Common myeloid progenitor, CD34-positive (primary cell): Measurements from ENCODE around the gene CHCHD6.

ENCODE experiments used
- CTCF ChIA-PET: fragments of 350-600 bp; sonication (Branson Sonifier 250); formaldehyde crosslinking; loops from one replicate; lab custom pipeline; 2021; ENCODE audit warnings: antibody characterized with exemption; lab: Charles Lee
- POLR2A ChIA-PET: fragments of 350-600 bp; sonication (Branson Sonifier 250); formaldehyde crosslinking; loops from one replicate; lab custom pipeline; 2021; ENCODE audit warnings: antibody characterized with exemption; lab: Charles Lee
- DNase-seq, 3 donors: peaks; one replicate each; pipeline versions ENCODE4 v3.0.0 to v3.0.0-alpha.2; 2013
- H3K27ac ChIP-seq, 2 experiments: 1 replicate in 1 of 2; 2 replicates in 1 of 2; pipeline ENCODE4 v1.7.0; 2013; ENCODE audit warnings: inconsistent platforms in 2 of 2, low read length in 2 of 2, mild to moderate bottlenecking in 2 of 2, low read depth in 1 of 2, moderate library complexity in 1 of 2; ENCODE audit not compliant: severe bottlenecking in 2 of 2, insufficient read depth in 1 of 2, poor library complexity in 1 of 2
- H3K27me3 ChIP-seq, 5 experiments: replicated peaks in 2 of 5; 1 replicate in 3 of 5; 2 replicates in 2 of 5; pipeline versions ENCODE4 v1.6.1 to v1.7.0; 2013; ENCODE audit warnings: low read length in 4 of 5, mild to moderate bottlenecking in 2 of 5, moderate library complexity in 2 of 5, inconsistent platforms in 1 of 5; ENCODE audit not compliant: insufficient read depth in 5 of 5, control insufficient read depth in 4 of 5
- H3K36me3 ChIP-seq, 4 experiments: 1 replicate in 2 of 4; 2 replicates in 2 of 4; pipeline versions ENCODE4 v1.6.1 to v1.7.0; 2013; ENCODE audit warnings: low read length in 3 of 4, control low read depth in 1 of 4, mild to moderate bottlenecking in 1 of 4; ENCODE audit not compliant: control insufficient read depth in 4 of 4, insufficient read depth in 4 of 4
- H3K4me1 ChIP-seq, 4 experiments: 1 replicate in 3 of 4; 2 replicates in 1 of 4; pipeline versions ENCODE4 v1.6.1 to v1.7.1; 2013; ENCODE audit warnings: low read length in 3 of 4, mild to moderate bottlenecking in 3 of 4, control low read depth in 1 of 4, inconsistent platforms in 1 of 4, moderate library complexity in 1 of 4; ENCODE audit not compliant: control insufficient read depth in 4 of 4, insufficient read depth in 4 of 4; ENCODE audit errors: control extremely low read depth in 1 of 4
- H3K4me3 ChIP-seq, 7 experiments: 1 replicate in 4 of 7; 2 replicates in 3 of 7; pipeline versions ENCODE4 v1.5.1 to v1.7.0; 2013; ENCODE audit warnings: mild to moderate bottlenecking in 7 of 7, low read length in 6 of 7, moderate library complexity in 6 of 7, inconsistent platforms in 2 of 7, low read depth in 2 of 7, control low read depth in 1 of 7; ENCODE audit not compliant: insufficient read depth in 4 of 7, control insufficient read depth in 1 of 7; ENCODE audit errors: extremely low read depth in 1 of 7
- H3K9me3 ChIP-seq, 5 experiments: 1 replicate in 4 of 5; 2 replicates in 1 of 5; pipeline versions ENCODE4 v1.6.1 to v1.7.1; 2013; ENCODE audit warnings: low read length in 4 of 5, mild to moderate bottlenecking in 2 of 5, inconsistent platforms in 1 of 5, low read depth in 1 of 5, moderate library complexity in 1 of 5; ENCODE audit not compliant: control insufficient read depth in 4 of 5, insufficient read depth in 2 of 5; ENCODE audit errors: control extremely low read depth in 1 of 5
- WGBS: methylation state at CpG from one replicate; pipeline ENCODE4 v1.1.5; 2013; ENCODE audit not compliant: insufficient coverage; 5-methylcytosine and 5-hydroxymethylcytosine counted together

CHCHD6 gene

GRCh38 chr3:126749931-126750755 is 46.1 kb downstream of the CHCHD6 start:
- no peak overlapping the region for H3K4me3 ChIP-seq
- WGBS = 91% methylated on average over 7 of the region's 8 CpGs
- no peaks in the 10 kb centered on the region for H3K4me1 ChIP-seq
- no peak overlapping the region for H3K27ac ChIP-seq
- no peaks in the 10 kb centered on the region for H3K36me3 ChIP-seq
- peaks cover 0 to 10% (median 3%) of the 10 kb centered on the region in 5 experiments for H3K27me3 ChIP-seq
- CTCF ChIA-PET = interaction anchor here (1.2 to 2.4 kb wide), 4 partner anchors 13 to 796 kb away, joined by 3 to 9 read pairs (median 3); no protein-coding TSS in a partner anchor
- H3K9me3 ChIP-seq = no peaks in the 10 kb centered on the region
- no peak for DNase-seq
- POLR2A ChIA-PET = no interaction called here

- CTCF ChIA-PET = interaction anchor here (1.2 to 2.4 kb wide), 4 partner anchors 13 to 796 kb away, joined by 3 to 9 read pairs (median 4); no protein-coding TSS in a partner anchor
- H3K9me3 ChIP-seq = no peaks in the 10 kb centered on the region
- H3K27me3 ChIP-seq = peaks cover 0 to 10% (median 3%) of the 10 kb centered on the region in 5 experiments
- no peak overlapping the region for H3K4me3 ChIP-seq
- no peaks in the 10 kb centered on the region for H3K36me3 ChIP-seq
- 94% methylated on average over 2 of the region's 4 CpGs for WGBS
- DNase-seq = no peak
- POLR2A ChIA-PET = interaction anchor here (1.2 kb wide), 1 partner anchor 20 kb away, joined by 7 read pairs; no protein-coding TSS in a partner anchor
- no peak overlapping the region for H3K27ac ChIP-seq
- H3K4me1 ChIP-seq = no peaks in the 10 kb centered on the region
These were observed 46.7 kb downstream of the CHCHD6 start for GRCh38 chr3:126750756-126751121.

GRCh38 chr3:126751611-126752302 is 47.7 kb downstream of the CHCHD6 start:
- WGBS = 72% methylated on average over 5 of the region's 7 CpGs
- H3K36me3 ChIP-seq = no peaks in the 10 kb centered on the region
- POLR2A ChIA-PET = interaction anchor here (1.2 kb wide), 1 partner anchor 21 kb away, joined by 7 read pairs; no protein-coding TSS in a partner anchor
- H3K4me1 ChIP-seq = no peaks in the 10 kb centered on the region
- H3K9me3 ChIP-seq = no peaks in the 10 kb centered on the region
- H3K27me3 ChIP-seq = peaks cover 0 to 10% (median 3%) of the 10 kb centered on the region in 5 experiments
- H3K27ac ChIP-seq = no peak overlapping the region
- CTCF ChIA-PET = interaction anchor here (0.8 to 2.4 kb wide), 16 partner anchors 10 to 795 kb away, joined by 3 to 9 read pairs (median 4); partner anchors contain the start of gene PLXNA1
- no peak for DNase-seq
- no peak overlapping the region for H3K4me3 ChIP-seq

DNA sequence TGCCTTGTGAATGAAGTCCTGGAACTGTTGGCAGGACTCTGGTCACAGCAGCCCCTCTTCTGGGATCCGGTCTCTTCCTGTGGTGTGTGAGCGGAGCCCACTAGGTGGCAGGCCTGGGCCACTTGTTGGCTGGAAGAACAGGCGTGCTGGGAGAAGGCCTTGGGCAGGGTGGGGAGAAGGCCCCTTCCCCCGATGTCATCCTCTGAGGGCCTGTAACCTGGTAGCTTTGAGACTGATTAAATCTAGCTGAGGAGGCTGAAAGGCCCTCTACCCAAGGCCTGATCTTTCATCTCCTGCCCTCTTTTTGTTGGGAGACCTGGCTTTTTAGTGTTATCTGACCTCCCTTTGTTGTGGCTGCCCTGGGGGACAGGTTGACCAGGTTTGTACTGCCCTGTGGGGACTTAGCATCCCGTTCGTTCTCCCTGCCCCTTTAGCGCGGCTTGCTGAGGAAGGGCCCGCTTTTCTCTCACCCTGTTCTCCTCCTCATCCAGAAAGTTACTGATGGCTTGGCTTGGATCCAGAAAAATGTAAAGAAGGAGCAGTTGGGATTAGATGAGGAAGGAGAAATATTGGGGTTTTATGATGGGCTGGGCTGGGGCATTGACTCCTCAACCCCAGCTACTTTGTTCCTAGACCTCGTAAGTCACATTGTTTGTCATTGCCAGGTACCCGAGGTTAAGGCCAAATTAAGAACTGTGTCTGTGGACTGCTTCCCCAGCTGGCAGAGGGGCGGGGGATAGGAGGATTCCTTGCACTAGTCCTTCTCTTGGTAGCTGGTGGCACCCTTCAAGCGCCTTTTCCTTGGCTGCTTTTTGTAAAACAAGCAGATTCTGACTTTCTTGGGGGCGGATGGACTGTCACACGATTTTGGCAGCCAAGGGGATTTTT is 48.5 kb downstream of the CHCHD6 start:
- DNase-seq = peak; percentile 61 to 77 (median 70)
- Histone ChIP-seq H3K4me1 (no peaks in the 10 kb centered on the region), H3K36me3 (no peaks in the 10 kb centered on the region), H3K4me3 (no peak overlapping the region), H3K27me3 (peaks cover 0 to 10% (median 3%) of the 10 kb centered on the region in 5 experiments), H3K27ac (no peak overlapping the region), H3K9me3 (no peaks in the 10 kb centered on the region)
- ChIA-PET CTCF (interaction anchor here (0.6 to 2.4 kb wide), 18 partner anchors 11 to 795 kb away, joined by 3 to 9 read pairs (median 4); partner anchors contain the start of gene PLXNA1), POLR2A (no interaction called here)
- WGBS = 60% methylated on average over 10 of the region's 15 CpGs

GRCh38 chr3:126753191-126754160 is 49.4 kb downstream of the CHCHD6 start:
- Histone ChIP-seq H3K36me3 (no peaks in the 10 kb centered on the region), H3K9me3 (no peaks in the 10 kb centered on the region), H3K27me3 (peaks cover 0 to 10% (median 3%) of the 10 kb centered on the region in 5 experiments), H3K27ac (no peak overlapping the region), H3K4me3 (no peak overlapping the region), H3K4me1 (no peaks in the 10 kb centered on the region)
- 94% methylated on average over 13 of the region's 14 CpGs for WGBS
- ChIA-PET POLR2A (no interaction called here), CTCF (interaction anchor here (1.1 to 2.0 kb wide), 5 partner anchors 11 to 794 kb away, joined by 4 to 8 read pairs (median 5); no protein-coding TSS in a partner anchor)
- DNase-seq = no peak
